Kidney tubule cell (primary cell): ENCODE data around the gene DUOXA1.

ENCODE experiments used
- DNase-seq: peaks from one replicate; pipeline ENCODE4 v3.0.0-alpha.2; 2018; ENCODE audit warnings: low spot score

The DUOXA1 gene, protein sequence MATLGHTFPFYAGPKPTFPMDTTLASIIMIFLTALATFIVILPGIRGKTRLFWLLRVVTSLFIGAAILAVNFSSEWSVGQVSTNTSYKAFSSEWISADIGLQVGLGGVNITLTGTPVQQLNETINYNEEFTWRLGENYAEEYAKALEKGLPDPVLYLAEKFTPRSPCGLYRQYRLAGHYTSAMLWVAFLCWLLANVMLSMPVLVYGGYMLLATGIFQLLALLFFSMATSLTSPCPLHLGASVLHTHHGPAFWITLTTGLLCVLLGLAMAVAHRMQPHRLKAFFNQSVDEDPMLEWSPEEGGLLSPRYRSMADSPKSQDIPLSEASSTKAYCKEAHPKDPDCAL

GRCh38 chr15:45129651-45130129, at the start of gene DUOXA1, which contains the start of gene DUOX1:
Gene DUOXA1, minus strand, starts transcription at chr15:45129879. Its CDS starts 6,865 bp downstream, at chr15:45123014.
Gene DUOX1, plus strand, starts transcription at chr15:45129994. Its CDS starts 1,973 bp downstream, at chr15:45131967.
- no peak for DNase-seq

DNA sequence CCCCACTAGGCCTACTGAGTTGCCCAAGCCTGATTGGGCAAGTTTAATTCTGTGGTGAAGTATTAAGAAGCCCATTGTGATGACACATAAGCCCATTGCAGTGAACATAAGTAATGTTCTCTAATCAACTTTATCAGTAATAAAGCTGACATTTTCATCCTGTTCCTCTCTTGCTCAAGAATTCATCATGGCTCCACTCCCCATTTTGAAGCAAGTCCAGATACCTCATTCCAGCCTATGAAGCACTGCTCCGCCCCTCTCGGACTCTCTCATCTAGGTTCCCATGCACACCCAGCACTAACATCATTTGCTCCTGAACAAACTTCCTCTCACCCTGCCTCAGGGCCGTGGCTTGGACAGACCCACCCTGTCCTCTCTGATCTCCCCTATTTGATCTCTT, 47.6 kb upstream of the DUOXA1 start:
- DNase-seq = no peak

DNA sequence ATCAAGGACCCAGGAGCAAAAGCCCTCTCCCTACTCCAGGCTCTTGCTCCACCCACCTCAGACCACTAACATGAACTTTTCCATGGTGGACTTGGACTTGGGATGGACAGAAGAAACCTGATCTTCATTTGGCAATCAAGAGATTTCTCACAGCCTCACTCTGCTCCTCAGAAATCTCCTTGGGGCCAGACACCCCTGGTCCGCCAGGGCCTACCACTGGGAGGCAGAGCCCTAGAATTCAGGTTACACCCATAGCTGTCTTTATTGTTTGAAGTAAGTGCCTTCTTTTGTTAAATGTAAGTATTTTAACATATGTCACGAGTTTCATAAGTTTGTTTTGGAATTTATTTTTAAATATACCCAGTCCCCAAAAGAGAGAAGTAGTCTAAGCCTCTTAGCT, 44.9 kb upstream of the DUOXA1 start:
- no peak for DNase-seq

GRCh38 chr15:45174069-45174468, 44.4 kb upstream of the DUOXA1 start:
- no peak for DNase-seq

- DNase-seq = no peak
Measured at GRCh38 chr15:45171912-45172311, 42.2 kb upstream of the DUOXA1 start.

- no peak for DNase-seq
Measured at GRCh38 chr15:45169608-45170480, 40.2 kb upstream of the DUOXA1 start.

GRCh38 chr15:45168751-45169551, 39.3 kb upstream of the DUOXA1 start:
- DNase-seq = no peak

GRCh38 chr15:45168286-45168685, 38.6 kb upstream of the DUOXA1 start:
- no peak for DNase-seq

- no peak for DNase-seq
Measured at GRCh38 chr15:45167631-45168205, 38.0 kb upstream of the DUOXA1 start.

GRCh38 chr15:45166834-45167630, 37.4 kb upstream of the DUOXA1 start:
- DNase-seq = peak; percentile 86

DNA sequence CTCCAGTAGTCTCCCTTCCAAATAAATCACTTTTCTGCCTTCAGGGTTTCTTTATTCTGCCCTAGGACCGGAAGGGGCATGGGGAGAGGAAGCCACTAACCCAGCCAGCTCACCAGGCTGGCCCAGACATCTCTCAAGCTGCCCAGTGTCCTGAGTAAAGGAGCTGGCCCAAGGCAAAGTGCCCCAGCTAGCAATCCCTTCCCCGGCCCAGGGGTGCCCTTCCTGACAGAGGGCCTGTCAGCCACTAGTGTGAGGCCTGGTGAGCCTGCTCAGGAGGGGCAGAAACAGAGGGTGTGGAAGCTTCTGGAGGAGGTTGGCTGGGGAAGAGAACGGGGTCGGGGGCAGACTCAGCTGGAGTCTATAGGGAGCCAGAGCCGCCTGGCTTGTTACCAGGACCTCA, 35.9 kb upstream of the DUOXA1 start:
- DNase-seq = no peak

GRCh38 chr15:45164914-45165313, 35.2 kb upstream of the DUOXA1 start:
- no peak for DNase-seq

- no peak for DNase-seq
Measured at GRCh38 chr15:45163508-45163856, 33.8 kb upstream of the DUOXA1 start.

- DNase-seq = peak; percentile 85
Measured at GRCh38 chr15:45162771-45163507, 33.3 kb upstream of the DUOXA1 start.

GRCh38 chr15:45161666-45162065, 32.0 kb upstream of the DUOXA1 start:
- DNase-seq = no peak

DNA sequence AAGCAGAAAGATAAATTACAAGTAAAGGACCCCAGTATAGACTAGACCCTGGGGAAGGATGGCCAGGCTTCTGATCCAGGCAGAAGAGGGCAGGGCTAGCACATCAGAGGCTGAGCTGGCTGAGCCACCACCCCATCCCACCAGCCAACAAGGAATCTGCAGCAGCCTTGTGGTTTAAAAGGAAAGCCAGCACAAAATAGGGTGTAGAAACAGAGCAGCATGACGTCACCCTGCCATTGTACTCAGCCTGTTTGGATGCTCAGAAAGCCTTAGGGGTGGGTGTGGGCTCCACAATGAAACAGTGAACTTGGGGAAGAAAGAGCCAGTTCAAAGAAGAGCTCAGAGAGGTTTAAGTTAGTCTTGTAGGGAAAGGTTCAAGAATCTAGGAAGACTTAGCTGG, 28.3 kb upstream of the DUOXA1 start:
- DNase-seq = no peak

GRCh38 chr15:45156744-45157455, 27.2 kb upstream of the DUOXA1 start:
- no peak for DNase-seq

DNA sequence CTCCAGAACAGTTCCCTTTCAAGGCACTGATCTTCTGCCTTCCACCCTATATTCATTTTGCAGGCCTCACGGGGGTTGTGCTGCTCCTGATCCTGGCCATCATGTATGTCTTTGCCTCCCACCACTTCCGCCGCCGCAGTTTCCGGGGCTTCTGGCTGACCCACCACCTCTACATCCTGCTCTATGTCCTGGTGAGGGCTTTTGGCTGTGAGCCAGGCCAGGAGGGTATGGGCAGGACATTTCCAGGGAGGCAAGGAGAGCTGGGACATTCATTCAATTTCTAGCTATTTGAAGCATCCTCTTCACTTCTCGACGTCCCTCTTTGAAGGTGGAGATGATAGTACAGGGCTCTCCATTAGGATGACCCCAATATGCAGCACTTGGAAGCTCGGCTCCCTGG, 26.1 kb upstream of the DUOXA1 start:
- DNase-seq = no peak

GRCh38 chr15:45151998-45152828, 22.5 kb upstream of the DUOXA1 start:
- no peak for DNase-seq
